GM21529 (cell line): ENCODE data around the gene THEM5.
"Not testable (repeated sequence)": the region's sequence is repeated elsewhere in the genome, so short reads cannot be mapped to it uniquely, and the experiment has no call there.

ENCODE experiments used
- ATAC-seq: cut with Tn5 transposase; IDR thresholded peaks from one replicate; pipeline ENCODE4 v1.9.1; 2021; ENCODE audit not compliant: unreplicated experiment

Gene THEM5

GRCh38 chr1:151868486-151868885 lies 15.0 kb upstream of the THEM5 start:
- ATAC-seq = no peak

- no peak for ATAC-seq
Measured at GRCh38 chr1:151867765-151868411, 14.4 kb upstream of the THEM5 start.

- no peak for ATAC-seq
Measured at GRCh38 chr1:151867321-151867720, 13.8 kb upstream of the THEM5 start.

- ATAC-seq = no peak
Measured at GRCh38 chr1:151864411-151864810, 10.9 kb upstream of the THEM5 start.

- no peak for ATAC-seq
Measured at GRCh38 chr1:151862604-151863003, 9.1 kb upstream of the THEM5 start.

- no peak for ATAC-seq
Measured at GRCh38 chr1:151860504-151861187, 7.1 kb upstream of the THEM5 start.

- ATAC-seq = no peak
Measured at GRCh38 chr1:151859891-151860293, 6.4 kb upstream of the THEM5 start.

- no peak for ATAC-seq
Measured at GRCh38 chr1:151858886-151859665, 5.6 kb upstream of the THEM5 start.

GRCh38 chr1:151858030-151858746 lies 4.7 kb upstream of the THEM5 start:
- no peak for ATAC-seq

GRCh38 chr1:151855933-151856332 lies 2.4 kb upstream of the THEM5 start:
- no peak for ATAC-seq

- not testable (repeated sequence) for ATAC-seq
Measured at GRCh38 chr1:151855516-151855915, 2.0 kb upstream of the THEM5 start.

GRCh38 chr1:151854658-151855057 lies 1.1 kb upstream of the THEM5 start:
- ATAC-seq = no peak

- ATAC-seq = no peak
Measured at GRCh38 chr1:151852733-151853132, 779 bp downstream of the THEM5 start.

- ATAC-seq = no peak
Measured at GRCh38 chr1:151851886-151852285, 1.6 kb downstream of the THEM5 start.

- ATAC-seq = no peak
Measured at GRCh38 chr1:151849871-151850270, 3.6 kb downstream of the THEM5 start.

GRCh38 chr1:151849126-151849525 lies 4.4 kb downstream of the THEM5 start:
- no peak for ATAC-seq

- ATAC-seq = no peak
Measured at GRCh38 chr1:151847867-151848596, 5.5 kb downstream of the THEM5 start.

GRCh38 chr1:151846686-151847237 lies 6.8 kb downstream of the THEM5 start:
- no peak for ATAC-seq

- no peak for ATAC-seq
Measured at GRCh38 chr1:151846062-151846568, 7.4 kb downstream of the THEM5 start.

- ATAC-seq = no peak
Measured at GRCh38 chr1:151843398-151843797, 10.1 kb downstream of the THEM5 start.
